H1 (cell line): ENCODE measurements around the gene RHCG.

Experiments used
- BACH1 ChIP-seq: IDR thresholded peaks from 2 replicates; pipeline ENCODE4 v1.6.1; 2012; ENCODE audit warnings: low read length, improper control_type of control experiment
- EGR1 ChIP-seq: IDR thresholded peaks from 2 replicates; pipeline ENCODE4 v1.6.1; 2011; ENCODE audit warnings: low read depth, low read length, borderline replicate concordance
- KDM5A ChIP-seq: fragments of 200-600 bp; IDR thresholded peaks from 2 replicates; pipeline ENCODE4 v1.7.1; 2012; ENCODE audit warnings: mild to moderate bottlenecking, low read length, inconsistent platforms, mixed read lengths
- SP1 ChIP-seq: IDR thresholded peaks from 2 replicates; pipeline ENCODE4 v1.6.1; 2011; ENCODE audit warnings: low read depth, low read length

GRCh38 chr15:89502867-89503595, 6.6 kb upstream of the RHCG start:
- no peak for TF ChIP-seq KDM5A
- TF ChIP-seq SP1, result no peak
- no peak for TF ChIP-seq BACH1
- TF ChIP-seq EGR1, result no peak
